Common myeloid progenitor, CD34-positive (primary cell): ENCODE data around the gene HAO1.

ENCODE experiments used
- CTCF ChIA-PET: fragments of 350-600 bp; sonication (Branson Sonifier 250); formaldehyde crosslinking; loops from one replicate; lab custom pipeline; 2021; ENCODE audit warnings: antibody characterized with exemption; lab: Charles Lee
- POLR2A ChIA-PET: fragments of 350-600 bp; sonication (Branson Sonifier 250); formaldehyde crosslinking; loops from one replicate; lab custom pipeline; 2021; ENCODE audit warnings: antibody characterized with exemption; lab: Charles Lee
- DNase-seq, 3 donors: peaks; one replicate each; pipeline versions ENCODE4 v3.0.0 to v3.0.0-alpha.2; 2013
- H3K27ac ChIP-seq, 2 experiments: 1 replicate in 1 of 2; 2 replicates in 1 of 2; pipeline ENCODE4 v1.7.0; 2013; ENCODE audit warnings: inconsistent platforms in 2 of 2, low read length in 2 of 2, mild to moderate bottlenecking in 2 of 2, low read depth in 1 of 2, moderate library complexity in 1 of 2; ENCODE audit not compliant: severe bottlenecking in 2 of 2, insufficient read depth in 1 of 2, poor library complexity in 1 of 2
- H3K27me3 ChIP-seq, 5 experiments: replicated peaks in 2 of 5; 1 replicate in 3 of 5; 2 replicates in 2 of 5; pipeline versions ENCODE4 v1.6.1 to v1.7.0; 2013; ENCODE audit warnings: low read length in 4 of 5, mild to moderate bottlenecking in 2 of 5, moderate library complexity in 2 of 5, inconsistent platforms in 1 of 5; ENCODE audit not compliant: insufficient read depth in 5 of 5, control insufficient read depth in 4 of 5
- H3K36me3 ChIP-seq, 4 experiments: 1 replicate in 2 of 4; 2 replicates in 2 of 4; pipeline versions ENCODE4 v1.6.1 to v1.7.0; 2013; ENCODE audit warnings: low read length in 3 of 4, control low read depth in 1 of 4, mild to moderate bottlenecking in 1 of 4; ENCODE audit not compliant: control insufficient read depth in 4 of 4, insufficient read depth in 4 of 4
- H3K4me1 ChIP-seq, 4 experiments: 1 replicate in 3 of 4; 2 replicates in 1 of 4; pipeline versions ENCODE4 v1.6.1 to v1.7.1; 2013; ENCODE audit warnings: low read length in 3 of 4, mild to moderate bottlenecking in 3 of 4, control low read depth in 1 of 4, inconsistent platforms in 1 of 4, moderate library complexity in 1 of 4; ENCODE audit not compliant: control insufficient read depth in 4 of 4, insufficient read depth in 4 of 4; ENCODE audit errors: control extremely low read depth in 1 of 4
- H3K4me3 ChIP-seq, 7 experiments: 1 replicate in 4 of 7; 2 replicates in 3 of 7; pipeline versions ENCODE4 v1.5.1 to v1.7.0; 2013; ENCODE audit warnings: mild to moderate bottlenecking in 7 of 7, low read length in 6 of 7, moderate library complexity in 6 of 7, inconsistent platforms in 2 of 7, low read depth in 2 of 7, control low read depth in 1 of 7; ENCODE audit not compliant: insufficient read depth in 4 of 7, control insufficient read depth in 1 of 7; ENCODE audit errors: extremely low read depth in 1 of 7
- H3K9me3 ChIP-seq, 5 experiments: 1 replicate in 4 of 5; 2 replicates in 1 of 5; pipeline versions ENCODE4 v1.6.1 to v1.7.1; 2013; ENCODE audit warnings: low read length in 4 of 5, mild to moderate bottlenecking in 2 of 5, inconsistent platforms in 1 of 5, low read depth in 1 of 5, moderate library complexity in 1 of 5; ENCODE audit not compliant: control insufficient read depth in 4 of 5, insufficient read depth in 2 of 5; ENCODE audit errors: control extremely low read depth in 1 of 5
- WGBS: methylation state at CpG from one replicate; pipeline ENCODE4 v1.1.5; 2013; ENCODE audit not compliant: insufficient coverage; 5-methylcytosine and 5-hydroxymethylcytosine counted together

The HAO1 gene

DNA sequence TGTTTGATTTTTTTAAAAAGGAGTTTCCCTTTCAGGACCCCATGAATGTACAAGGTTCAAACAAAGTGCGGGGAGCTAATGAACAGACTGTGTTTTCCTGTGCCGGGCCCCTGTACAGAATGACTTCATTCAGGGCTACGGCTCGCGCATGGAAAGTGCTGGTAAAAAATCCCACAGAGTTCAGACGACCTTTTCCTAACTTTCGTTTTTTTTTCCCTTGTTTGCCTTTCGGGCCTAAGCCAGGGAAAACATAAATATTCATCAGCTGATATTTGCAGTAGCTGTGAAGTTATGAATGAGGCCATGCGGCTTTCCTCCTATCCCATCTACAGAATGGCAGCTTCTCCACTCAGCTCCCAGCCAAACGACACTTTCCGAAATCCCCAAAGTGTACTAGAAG, 74.0 kb downstream of the HAO1 start:
- Histone ChIP-seq H3K36me3 (no peaks in the 10 kb centered on the region), H3K4me3 (no peak overlapping the region), H3K27me3 (peaks cover 0 to 7% (median 0%) of the 10 kb centered on the region in 5 experiments), H3K9me3 (no peaks in the 10 kb centered on the region), H3K27ac (no peak overlapping the region), H3K4me1 (no peaks in the 10 kb centered on the region)
- DNase-seq = no peak
- ChIA-PET CTCF (interaction anchor here (0.6 to 1.2 kb wide), 3 partner anchors 13 to 522 kb away, joined by 3 to 4 read pairs (median 3); no protein-coding TSS in a partner anchor), POLR2A (no interaction called here)
- 95% methylated on average over 8 of the region's 11 CpGs for whole genome bisulfite sequencing

GRCh38 chr20:7859356-7859802, 80.9 kb downstream of the HAO1 start:
- WGBS = no CpG with 5 or more reads among the region's 3 CpGs
- Histone ChIP-seq H3K4me1 (peaks cover 0 to 8% (median 3%) of the 10 kb centered on the region in 4 experiments), H3K27me3 (peaks cover 0 to 5% (median 0%) of the 10 kb centered on the region in 5 experiments), H3K27ac (no peak overlapping the region), H3K4me3 (no peak overlapping the region), H3K36me3 (no peaks in the 10 kb centered on the region), H3K9me3 (no peaks in the 10 kb centered on the region)
- CTCF ChIA-PET = interaction anchor here (0.7 to 1.7 kb wide), 9 partner anchors 9 to 1031 kb away, joined by 3 to 7 read pairs (median 4); no protein-coding TSS in a partner anchor
- POLR2A ChIA-PET = no interaction called here
- peak; percentile 50 to 76 (median 73) for DNase-seq

DNA sequence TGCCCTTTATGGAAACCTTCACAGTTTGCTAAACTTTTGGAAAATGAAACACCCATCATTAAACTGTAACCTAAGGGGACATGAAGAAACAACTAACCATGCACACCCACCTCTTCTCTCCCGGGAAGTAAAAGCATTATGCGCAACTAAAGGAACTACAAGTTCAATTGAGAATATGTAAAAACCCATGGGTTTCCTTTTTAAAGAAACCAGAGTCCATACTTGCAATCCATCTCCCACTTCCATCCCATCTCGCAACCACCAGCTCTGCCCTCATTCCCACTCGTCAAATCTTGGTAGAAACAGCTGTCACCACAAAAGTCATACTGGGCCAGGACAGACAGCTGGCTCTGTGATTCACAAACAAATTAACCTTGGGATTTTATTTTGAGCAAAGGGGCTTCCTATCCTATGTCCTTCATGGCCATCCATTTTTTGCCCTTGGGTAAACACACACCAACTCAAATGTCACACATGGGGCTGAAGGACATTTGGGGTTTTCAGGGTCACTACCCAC, 81.5 kb downstream of the HAO1 start:
- no peak for DNase-seq
- POLR2A ChIA-PET = no interaction called here
- 58% methylated on average over 3 of the region's 4 CpGs for WGBS

DNA sequence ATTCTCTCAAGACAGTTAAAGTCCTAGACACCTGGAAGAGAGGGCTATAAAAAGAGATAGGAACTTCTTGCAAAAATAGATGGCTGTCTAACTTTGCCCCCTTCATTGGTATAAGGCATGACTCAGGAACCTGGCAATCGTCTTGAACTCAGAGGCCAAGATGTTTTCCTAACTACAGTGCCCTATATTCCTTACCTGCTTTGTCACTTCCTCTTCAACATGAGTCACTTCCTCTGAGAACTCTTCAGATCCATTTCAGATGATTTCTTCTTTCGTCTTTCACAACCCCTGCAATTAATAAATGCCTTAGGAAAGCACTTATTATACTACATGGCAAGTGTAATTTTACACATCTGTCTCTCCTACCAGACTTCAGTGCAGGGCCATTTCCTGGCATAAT, 83.5 kb downstream of the HAO1 start:
- Histone ChIP-seq H3K4me3 (no peak overlapping the region), H3K9me3 (no peaks in the 10 kb centered on the region), H3K27ac (no peak overlapping the region), H3K27me3 (peaks cover 0 to 5% (median 0%) of the 10 kb centered on the region in 5 experiments), H3K36me3 (no peaks in the 10 kb centered on the region), H3K4me1 (peaks cover 0 to 8% (median 3%) of the 10 kb centered on the region in 4 experiments)
- DNase-seq = peak; percentile 55 to 82 (median 75)
- CTCF ChIA-PET = no interaction called here
- POLR2A ChIA-PET = no interaction called here
- 0% methylated on average over 1 of the region's 2 CpGs for WGBS

More for the DNA sequence above, 81.5 kb downstream of the HAO1 start:
- Histone ChIP-seq H3K4me3 (no peak overlapping the region), H3K36me3 (no peaks in the 10 kb centered on the region), H3K27ac (no peak overlapping the region), H3K27me3 (peaks cover 0 to 3% (median 0%) of the 10 kb centered on the region in 5 experiments), H3K9me3 (no peaks in the 10 kb centered on the region), H3K4me1 (peaks cover 0 to 8% (median 3%) of the 10 kb centered on the region in 4 experiments)
- CTCF ChIA-PET = interaction anchor here (1.3 to 1.7 kb wide), 5 partner anchors 10 to 1031 kb away, joined by 3 to 7 read pairs (median 4); no protein-coding TSS in a partner anchor

GRCh38 chr20:7855545-7855944, 84.7 kb downstream of the HAO1 start:
- ChIA-PET CTCF (no interaction called here), POLR2A (no interaction called here)
- Histone ChIP-seq H3K27ac (no peak overlapping the region), H3K9me3 (no peaks in the 10 kb centered on the region), H3K4me3 (no peak overlapping the region), H3K36me3 (no peaks in the 10 kb centered on the region), H3K4me1 (peaks cover 0 to 8% (median 3%) of the 10 kb centered on the region in 4 experiments), H3K27me3 (peaks cover 0 to 5% (median 0%) of the 10 kb centered on the region in 5 experiments)
- WGBS = 100% methylated on average over 1 of the region's 1 CpG
- DNase-seq = no peak

DNA sequence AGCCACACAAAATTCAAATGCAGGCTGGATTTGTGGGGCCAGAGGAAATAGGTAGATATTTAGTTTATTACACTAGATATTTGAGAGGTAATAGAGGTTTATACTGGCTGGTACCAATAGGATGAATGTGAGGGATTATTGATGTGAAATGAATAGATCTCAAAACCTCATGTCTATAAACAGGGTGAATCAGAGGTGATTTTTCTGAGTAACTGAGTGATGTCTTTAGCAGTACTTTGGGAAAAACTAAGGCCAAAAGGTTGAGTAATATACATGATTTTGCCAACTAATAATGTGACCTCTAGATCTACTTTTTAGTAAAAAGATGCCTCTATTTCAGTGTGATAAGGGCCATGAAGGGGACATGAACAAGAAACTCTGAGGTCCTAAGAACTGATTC, 86.8 kb downstream of the HAO1 start:
- Histone ChIP-seq H3K4me1 (peaks cover 0 to 8% (median 3%) of the 10 kb centered on the region in 4 experiments), H3K36me3 (no peaks in the 10 kb centered on the region), H3K4me3 (no peak overlapping the region), H3K9me3 (no peaks in the 10 kb centered on the region), H3K27me3 (peaks cover 0 to 5% (median 0%) of the 10 kb centered on the region in 5 experiments), H3K27ac (no peak overlapping the region)
- CTCF ChIA-PET = no interaction called here
- POLR2A ChIA-PET = no interaction called here
- DNase-seq = no peak

GRCh38 chr20:7850775-7851490, 89.3 kb downstream of the HAO1 start:
- no peak overlapping the region for H3K27ac ChIP-seq
- peaks cover 0 to 5% (median 0%) of the 10 kb centered on the region in 5 experiments for H3K27me3 ChIP-seq
- H3K4me3 ChIP-seq = no peak overlapping the region
- POLR2A ChIA-PET = no interaction called here
- WGBS = 92% methylated on average over 4 of the region's 7 CpGs
- DNase-seq = no peak
- no peaks in the 10 kb centered on the region for H3K36me3 ChIP-seq
- H3K4me1 ChIP-seq = no peaks in the 10 kb centered on the region
- no peaks in the 10 kb centered on the region for H3K9me3 ChIP-seq
- CTCF ChIA-PET = interaction anchor here (1.0 to 1.2 kb wide), 2 partner anchors 50 to 452 kb away, joined by 3 read pairs; no protein-coding TSS in a partner anchor
